ENCODE data around the gene TATDN2. TPM values are rescaled to one million over a fixed set of nuclear protein-coding genes. Genes with fewer than 3 reads are reported as not detected.

TATDN2 gene
- total and polyA plus RNA-seq, 9 of the 15 experiments (the other 6 are each of a cell fraction or from before 2014, with no cell fraction given): 5.2 to 44.7 (median 25.8) TPM

- TF ChIP-seq NR2C1 (IDR thresholded peaks at IDR 0.05) (no peak), NR2C1 (tag; IDR thresholded peaks at IDR 0.05) (peak; percentile 15; the same call in 1 of the 2 replicates), KAT8 (IDR thresholded peaks at IDR 0.05; ENCODE audit: low read depth) (no peak), SIX5 (IDR thresholded peaks at IDR 0.05; ENCODE audit: borderline replicate concordance in 1 of 2, insufficient read depth in 1 of 2, low read depth in 1 of 2, low read length in 2 of 2) (no peak), SRSF3 (IDR thresholded peaks at IDR 0.05; ENCODE audit: insufficient read depth, low read length) (no peak), RREB1 (CRISPR knock-in tag; IDR thresholded peaks at IDR 0.05) (peak; percentile 80; the same call in 1 of the 2 replicates), NR2F6 (CRISPR knock-in tag; IDR thresholded peaks at IDR 0.05) (no peak), EWSR1 (IDR thresholded peaks at IDR 0.05; ENCODE audit: borderline replicate concordance, low read depth, partially characterized antibody) (no peak), PURB (CRISPR knock-in tag; IDR thresholded peaks at IDR 0.05; ENCODE audit: low read depth) (no peak), MTA2 (IDR thresholded peaks at IDR 0.05; ENCODE audit: low read depth) (no peak), SMC3 (conservative IDR thresholded peaks at IDR 0.05; ENCODE audit: insufficient read depth, low read depth, low read length) (no peak), BHLHE40 (IDR thresholded peaks at IDR 0.05; ENCODE audit: low read length) (peak; percentile 95), SIRT6 (IDR thresholded peaks at IDR 0.05; ENCODE audit: low read depth, low read length) (no peak), TCFL5 (CRISPR knock-in tag; conservative IDR thresholded peaks at IDR 0.05) (no peak), ZFX (CRISPR knock-in tag; IDR thresholded peaks at IDR 0.05) (peak; percentile 91), XRCC4 (IDR thresholded peaks at IDR 0.05; ENCODE audit: extremely low read depth, insufficient read depth, insufficient read length) (no peak), FOXP1 (CRISPR knock-in tag; IDR thresholded peaks at IDR 0.05) (peak; percentile 68), ZNF398 (CRISPR knock-in tag; IDR thresholded peaks at IDR 0.05) (no peak)
- TF ChIP-seq, protein P1, sequence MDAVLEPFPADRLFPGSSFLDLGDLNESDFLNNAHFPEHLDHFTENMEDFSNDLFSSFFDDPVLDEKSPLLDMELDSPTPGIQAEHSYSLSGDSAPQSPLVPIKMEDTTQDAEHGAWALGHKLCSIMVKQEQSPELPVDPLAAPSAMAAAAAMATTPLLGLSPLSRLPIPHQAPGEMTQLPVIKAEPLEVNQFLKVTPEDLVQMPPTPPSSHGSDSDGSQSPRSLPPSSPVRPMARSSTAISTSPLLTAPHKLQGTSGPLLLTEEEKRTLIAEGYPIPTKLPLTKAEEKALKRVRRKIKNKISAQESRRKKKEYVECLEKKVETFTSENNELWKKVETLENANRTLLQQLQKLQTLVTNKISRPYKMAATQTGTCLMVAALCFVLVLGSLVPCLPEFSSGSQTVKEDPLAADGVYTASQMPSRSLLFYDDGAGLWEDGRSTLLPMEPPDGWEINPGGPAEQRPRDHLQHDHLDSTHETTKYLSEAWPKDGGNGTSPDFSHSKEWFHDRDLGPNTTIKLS (IDR thresholded peaks at IDR 0.05; ENCODE audit: borderline replicate concordance, low read depth): peak; percentile 71
These were observed at the start of gene TATDN2 (continued) for GRCh38 chr3:10248184-10248983.

Measured in K562 (cell line).